Right lobe of liver (tissue), 4 donors: ENCODE measurements around the gene AFP.
A peak's percentile ranks its signal among the peaks of the same experiment; 100 is the strongest.

Experiments used
- CTCF ChIP-seq, 4 donors: fragments of 200-600 bp in 3 of 4; fragments of 450-650 bp in 1 of 4; IDR thresholded peaks; one replicate each; pipeline versions ENCODE4 v1.5.1 to v1.8.0; 2016 to 2022; ENCODE audit warnings: antibody characterized with exemption in 4 of 4, mild to moderate bottlenecking in 2 of 4
- POLR2A ChIP-seq: fragments of 450-650 bp; IDR thresholded peaks from one replicate; pipeline ENCODE4 v1.6.1; 2017; ENCODE audit warnings: antibody characterized with exemption, mild to moderate bottlenecking
- donor health status: DM: no; HTN: no; CAD: no.
- donor health status: DM: no; HTN: no; CAD: no.
- donor health status: DM: no; HTN: yes; CAD: no.

GRCh38 chr4:73434311-73434710 lies 1.7 kb upstream of the AFP start:
- TF ChIP-seq POLR2A, result no peak
- TF ChIP-seq CTCF (IDR thresholded peaks at IDR 0.05), result peak; percentile 37 to 52 (median 43)
